ENCODE results near the gene TNFSF13B.

TNFSF13B gene

GRCh38 chr13:108227651-108228272 lies 41.8 kb upstream of the TNFSF13B start:
- DNase-seq = peak; percentile 35
- H3K36me3 ChIP-seq (replicated peaks) = no peaks in the 10 kb centered on the region

GRCh38 chr13:108230377-108230776 lies 39.1 kb upstream of the TNFSF13B start:
- Histone ChIP-seq H3K36me3 (replicated peaks) (no peaks in the 10 kb centered on the region), H3K27me3 (replicated peaks) (no peaks in the 10 kb centered on the region), H3K4me3 (ENCODE audit: low read depth, low read length) (no peak overlapping the region), H3K27ac (no peak overlapping the region)
- DNase-seq = no peak
- TF ChIP-seq CTCF (IDR thresholded peaks at IDR 0.05; ENCODE audit: low read depth, low read length, missing control alignments) = no peak
- in situ Hi-C loops (cut with HindIII; ENCODE audit: low pct_ligation_motif_present, low sequenced_read_pairs) = no loop called here

More at GRCh38 chr13:108227651-108228272, 41.8 kb upstream of the TNFSF13B start:
- in situ Hi-C loops (cut with HindIII; ENCODE audit: low pct_ligation_motif_present, low sequenced_read_pairs) = no loop called here
- Histone ChIP-seq H3K27ac (peak overlapping the region; percentile 42), H3K4me3 (ENCODE audit: low read depth, low read length) (no peak overlapping the region), H3K27me3 (replicated peaks) (no peaks in the 10 kb centered on the region)
- peak; percentile 34 for TF ChIP-seq CTCF (IDR thresholded peaks at IDR 0.05; ENCODE audit: low read depth, low read length, missing control alignments)

- Histone ChIP-seq H3K36me3 (replicated peaks) (no peaks in the 10 kb centered on the region), H3K27ac (no peak overlapping the region), H3K27me3 (replicated peaks) (no peaks in the 10 kb centered on the region), H3K4me3 (ENCODE audit: low read depth, low read length) (no peak overlapping the region)
- no peak for TF ChIP-seq CTCF (IDR thresholded peaks at IDR 0.05; ENCODE audit: low read depth, low read length, missing control alignments)
- DNase-seq = no peak
- in situ Hi-C loops (cut with HindIII; ENCODE audit: low pct_ligation_motif_present, low sequenced_read_pairs) = no loop called here
Measured at GRCh38 chr13:108249150-108249549, 20.4 kb upstream of the TNFSF13B start.

GRCh38 chr13:108257248-108257647 lies 12.3 kb upstream of the TNFSF13B start:
- DNase-seq = no peak
- H3K4me3 ChIP-seq (ENCODE audit: low read depth, low read length) = no peak overlapping the region
- no peaks in the 10 kb centered on the region for H3K36me3 ChIP-seq (replicated peaks)
- in situ Hi-C loops (cut with HindIII; ENCODE audit: low pct_ligation_motif_present, low sequenced_read_pairs) = no loop called here
- no peaks in the 10 kb centered on the region for H3K27me3 ChIP-seq (replicated peaks)
- no peak for TF ChIP-seq CTCF (IDR thresholded peaks at IDR 0.05; ENCODE audit: low read depth, low read length, missing control alignments)
- no peak overlapping the region for H3K27ac ChIP-seq

- Histone ChIP-seq H3K27ac (no peak overlapping the region), H3K27me3 (replicated peaks) (no peaks in the 10 kb centered on the region), H3K36me3 (replicated peaks) (no peaks in the 10 kb centered on the region), H3K4me3 (ENCODE audit: low read depth, low read length) (no peak overlapping the region)
- no peak for TF ChIP-seq CTCF (IDR thresholded peaks at IDR 0.05; ENCODE audit: low read depth, low read length, missing control alignments)
- DNase-seq = no peak
- in situ Hi-C loops (cut with HindIII; ENCODE audit: low pct_ligation_motif_present, low sequenced_read_pairs) = no loop called here
Measured at GRCh38 chr13:108263621-108264355, 5.7 kb upstream of the TNFSF13B start.
